Activated CD8-positive, alpha-beta memory T cell treated with anti-CD3 and anti-CD28 coated beads, Interleukin-2, amount 50 U/mL, for 48 hours (primary cell): ENCODE results near the gene RPTOR.
A peak's percentile ranks its signal among the peaks of the same experiment; 100 is the strongest.

Experiments
- DNase-seq: peaks from one replicate; pipeline ENCODE4 v3.0.0-alpha.2; 2020

RPTOR gene

DNA sequence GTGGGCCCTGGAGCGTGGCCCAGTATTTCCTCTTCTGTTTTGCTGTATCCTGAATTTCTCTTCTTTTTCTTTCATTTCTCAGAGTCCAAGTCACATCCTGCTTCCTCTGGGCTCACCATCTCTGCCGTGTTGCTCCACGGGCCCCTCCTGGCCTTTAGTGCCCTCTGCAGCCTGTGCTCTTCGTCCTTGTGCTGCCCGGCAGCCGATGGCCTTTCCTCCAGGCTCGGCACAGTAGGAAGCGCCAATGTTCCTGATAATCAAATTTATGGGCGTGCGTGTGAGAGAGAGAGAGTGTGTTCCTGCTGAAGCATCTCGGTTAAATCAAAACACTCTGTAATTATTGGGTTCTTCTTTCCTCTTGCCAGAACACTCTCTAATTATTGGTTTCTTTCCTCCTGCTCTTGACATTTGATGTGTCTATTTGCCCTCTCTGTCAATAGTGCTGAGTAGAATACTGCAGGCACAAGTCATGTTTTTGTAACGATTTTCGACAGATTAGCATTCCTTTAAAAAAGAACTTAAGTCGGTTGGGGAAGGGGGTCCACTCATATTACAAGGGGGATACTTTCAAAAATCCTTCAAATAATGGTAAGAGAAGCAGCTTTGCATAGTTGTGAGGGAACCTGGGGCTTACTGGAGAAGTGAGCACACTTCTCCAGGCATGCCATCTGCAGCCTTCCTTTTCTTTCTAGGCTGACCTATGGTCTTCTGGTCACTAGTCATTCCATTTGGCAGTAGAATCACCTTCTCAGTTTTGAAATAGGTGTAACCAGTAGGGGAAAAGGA is 126.6 kb downstream of the RPTOR start:
- DNase-seq, result no peak

DNA sequence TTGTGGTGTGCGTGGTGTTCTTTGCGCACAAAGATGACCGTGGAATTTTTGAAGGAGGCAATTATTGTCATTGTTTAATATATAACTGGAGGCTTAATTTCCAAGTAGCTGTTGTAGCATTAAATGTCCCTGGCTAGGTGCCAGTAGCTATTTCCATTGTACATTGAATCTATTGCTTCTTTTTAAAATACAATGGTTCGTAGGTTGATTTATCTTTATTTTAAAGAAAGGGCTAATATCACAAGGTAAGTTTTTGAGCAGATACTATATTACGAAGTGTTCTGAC is 127.1 kb downstream of the RPTOR start:
- no peak for DNase-seq

DNA sequence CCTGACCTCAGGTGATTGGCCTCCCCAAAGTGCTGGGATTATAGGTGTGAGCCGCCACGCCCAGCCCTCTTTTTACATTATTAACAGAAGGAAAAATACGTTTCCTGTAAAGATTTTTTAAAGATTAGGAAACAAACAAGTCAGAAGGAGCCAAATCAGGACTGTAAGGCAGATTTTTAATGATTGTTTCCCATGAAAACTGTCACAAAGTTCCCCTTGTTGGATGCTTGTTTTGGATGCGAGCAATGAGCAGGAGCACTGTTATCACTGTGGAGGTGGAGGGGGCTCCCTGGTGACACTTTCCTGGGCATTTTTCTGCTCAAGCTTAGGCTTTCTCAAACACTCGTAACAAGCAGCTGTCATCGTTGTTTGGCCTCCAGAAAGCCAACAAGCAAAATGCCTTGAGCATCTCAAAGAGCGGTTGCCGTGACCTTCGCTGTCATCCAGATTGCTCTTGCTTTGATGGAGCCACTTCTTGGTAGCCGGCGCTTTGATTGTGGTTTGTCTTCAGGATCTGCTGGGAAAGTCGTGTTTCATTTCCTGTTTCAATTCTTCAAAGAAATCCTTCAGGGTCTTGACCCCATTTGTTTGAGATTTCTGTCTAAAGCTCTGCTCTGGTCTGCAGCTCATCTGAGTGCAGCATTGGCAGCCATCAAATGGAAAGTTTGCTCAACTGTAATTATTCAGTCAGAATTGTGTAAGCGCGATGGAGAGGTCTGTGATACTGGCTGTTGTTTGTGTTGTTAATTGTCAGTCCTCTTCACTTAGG is 128.7 kb downstream of the RPTOR start:
- no peak for DNase-seq

DNA sequence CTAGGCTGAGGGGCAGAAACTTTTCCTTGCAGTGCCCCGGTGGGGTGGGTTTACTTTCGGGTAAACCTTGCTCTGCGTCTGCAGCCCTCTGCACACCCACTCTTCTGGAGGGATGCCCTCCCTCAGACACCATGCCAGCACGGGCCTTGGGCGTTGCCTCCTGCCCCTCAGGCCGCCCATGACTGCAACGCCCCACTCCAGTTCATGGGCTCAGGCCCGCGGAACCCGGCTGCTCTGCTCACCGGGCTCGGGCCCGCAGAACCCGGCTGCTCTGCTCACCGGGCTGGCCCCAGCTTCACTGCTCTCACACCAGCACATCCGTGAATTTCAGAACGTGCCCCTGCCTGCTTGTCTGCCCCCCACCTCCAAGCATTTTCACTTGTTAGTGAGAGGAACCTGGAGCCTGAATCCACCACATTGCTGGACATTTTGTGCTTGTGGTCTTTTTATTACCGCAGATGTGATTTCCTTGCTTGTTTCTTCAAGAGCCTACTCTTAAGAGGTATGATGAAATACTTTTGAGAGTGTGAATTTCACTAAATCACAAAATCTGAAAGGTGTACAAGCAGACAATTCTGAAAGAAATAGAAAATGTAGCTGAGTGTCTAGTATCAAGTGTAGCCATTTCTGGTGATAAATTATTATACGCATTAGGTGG is 130.9 kb downstream of the RPTOR start:
- no peak for DNase-seq

DNA sequence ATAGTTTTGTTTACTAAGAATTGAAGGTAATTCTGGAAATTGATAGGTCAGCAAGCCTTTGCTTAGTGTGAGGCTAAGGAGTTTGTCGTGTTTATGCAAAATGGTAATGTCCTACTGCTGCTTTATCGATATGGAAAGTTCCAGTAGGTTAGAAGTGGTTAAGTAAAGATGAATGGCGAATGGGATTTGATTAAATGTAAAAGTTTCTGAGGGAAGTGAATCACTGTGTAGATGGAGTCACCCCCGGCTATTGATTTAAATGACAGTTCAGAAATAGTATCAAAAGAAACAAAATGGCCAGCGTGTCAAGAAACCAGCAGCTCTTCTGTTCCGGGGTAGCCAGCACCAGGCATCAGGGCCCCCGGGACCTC is 131.4 kb downstream of the RPTOR start:
- no peak for DNase-seq

DNA sequence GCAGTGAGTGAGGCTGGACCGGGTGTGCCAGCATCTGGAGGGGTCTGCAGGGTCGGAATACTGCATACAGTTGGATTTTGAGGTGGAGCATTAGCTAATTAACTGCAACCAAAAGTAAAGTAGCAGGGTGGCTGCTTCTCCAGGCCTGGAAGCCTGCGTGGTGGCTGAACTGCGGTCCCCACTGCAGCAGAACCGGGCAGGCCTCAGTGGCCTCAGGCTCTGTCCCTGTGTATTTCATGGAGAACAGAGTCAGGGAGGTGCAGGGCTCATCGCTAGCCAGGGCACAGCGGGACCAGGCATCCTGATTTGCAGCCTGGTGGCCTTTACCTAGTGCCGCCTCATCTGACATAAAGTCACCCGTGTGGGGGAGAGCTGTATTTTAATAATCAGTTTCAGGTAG is 131.9 kb downstream of the RPTOR start:
- DNase-seq, result no peak

DNA sequence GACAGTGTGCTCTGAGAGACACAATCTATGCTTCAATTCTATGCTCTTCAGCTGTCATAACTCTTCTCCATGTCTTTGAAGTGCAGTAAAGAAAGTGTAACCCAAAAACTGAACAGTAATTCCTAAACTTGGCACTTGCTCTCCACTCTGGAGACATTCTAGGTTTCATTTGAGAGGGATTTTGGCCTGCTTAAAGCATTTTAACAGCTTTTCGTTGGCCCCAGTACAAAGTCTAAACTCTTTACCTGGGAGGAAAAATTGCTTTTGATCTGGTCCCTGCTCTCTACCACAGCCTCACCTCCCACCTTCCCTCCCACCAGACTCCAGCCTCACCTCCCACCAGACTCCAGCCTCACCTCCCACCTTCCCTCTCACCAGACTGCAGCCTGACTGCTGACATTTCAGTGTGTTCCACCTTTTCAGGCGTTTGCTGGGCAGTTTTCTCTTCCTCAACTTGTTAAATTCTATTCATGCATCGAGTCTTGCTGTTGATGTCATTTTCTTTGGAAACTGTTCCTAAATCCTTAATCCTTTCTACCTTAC is 132.6 kb downstream of the RPTOR start:
- DNase-seq, result no peak

DNA sequence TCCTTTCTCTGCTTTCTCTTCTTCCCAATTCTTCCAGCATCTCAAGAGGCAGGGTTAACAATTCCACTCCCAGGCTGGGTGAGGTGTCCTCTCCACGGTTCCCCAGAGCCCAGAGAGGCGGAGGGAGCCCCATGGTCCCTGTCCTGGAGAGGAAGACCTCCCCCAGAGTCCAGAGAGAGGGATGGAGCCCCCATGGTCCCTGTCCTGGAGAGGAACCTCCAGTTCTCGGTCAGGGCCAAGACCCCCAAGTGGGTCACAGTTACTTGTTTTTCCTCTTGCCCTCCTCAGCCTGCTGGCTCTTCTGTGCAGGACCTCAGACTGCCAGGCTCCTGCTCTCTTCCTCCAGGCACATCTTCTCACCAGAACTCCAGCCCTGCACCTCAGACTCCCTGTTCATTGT is 135.2 kb downstream of the RPTOR start:
- DNase-seq, result no peak

DNA sequence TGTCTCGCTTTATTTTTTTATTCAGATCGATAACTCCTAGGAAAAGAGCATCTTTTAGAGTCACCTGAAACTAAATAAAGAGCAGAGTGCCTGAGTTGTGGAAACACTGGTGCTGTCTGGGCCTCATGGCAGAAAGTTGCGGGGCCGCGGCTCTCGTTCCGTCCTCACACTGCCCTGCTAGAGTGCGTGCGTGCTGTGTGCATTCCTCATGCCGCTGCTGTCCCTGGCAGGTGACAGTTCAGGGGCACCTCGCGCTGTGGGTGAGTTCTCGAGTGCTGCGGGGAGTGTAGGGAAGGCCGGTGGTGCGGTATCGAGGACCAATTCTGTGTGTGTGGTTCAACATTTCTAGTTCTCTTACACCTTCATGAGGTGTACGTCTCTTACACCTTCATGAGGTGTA is 136.6 kb downstream of the RPTOR start:
- no peak for DNase-seq

DNA sequence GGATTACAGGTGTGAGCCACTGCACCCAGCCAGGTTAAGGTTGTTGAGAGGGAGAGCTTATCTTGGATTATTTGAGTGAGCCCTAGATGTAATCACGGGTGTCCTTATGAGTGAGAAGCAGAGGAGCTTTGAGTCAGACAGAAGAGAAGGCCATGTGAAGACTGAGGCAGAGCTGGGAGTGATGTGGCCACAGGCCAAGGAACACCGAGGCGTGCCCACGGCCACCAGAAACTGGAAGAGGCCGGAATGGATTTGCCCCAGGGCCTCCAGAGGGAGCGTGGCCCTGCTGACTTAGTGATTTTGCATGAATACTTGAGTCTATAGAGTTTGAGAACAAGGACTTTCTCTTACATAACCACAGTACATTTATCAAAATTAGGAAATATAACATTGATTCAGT is 137.7 kb downstream of the RPTOR start:
- no peak for DNase-seq

DNA sequence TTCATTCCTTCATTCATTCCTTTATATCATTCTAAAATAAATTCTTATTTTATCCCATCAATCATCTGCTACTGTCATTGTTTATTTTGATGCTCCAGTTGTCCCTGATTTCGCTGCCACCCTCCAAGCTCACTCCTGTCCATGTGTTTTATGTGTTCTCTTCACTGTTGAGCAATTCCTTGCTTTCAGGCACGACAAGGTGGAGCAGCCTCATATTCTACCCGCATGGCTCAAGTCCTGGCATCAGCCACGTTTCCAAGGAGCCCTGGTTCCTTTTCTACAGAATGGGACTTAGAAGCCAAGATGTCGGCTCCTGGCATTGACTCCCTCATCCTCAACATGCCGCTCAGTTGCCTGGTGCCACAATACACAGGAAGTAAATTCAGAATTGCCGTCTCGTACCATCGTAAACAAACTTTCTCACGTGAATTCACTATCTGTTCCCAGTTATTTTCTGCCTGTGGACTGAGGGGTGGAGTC is 139.0 kb downstream of the RPTOR start:
- no peak for DNase-seq

DNA sequence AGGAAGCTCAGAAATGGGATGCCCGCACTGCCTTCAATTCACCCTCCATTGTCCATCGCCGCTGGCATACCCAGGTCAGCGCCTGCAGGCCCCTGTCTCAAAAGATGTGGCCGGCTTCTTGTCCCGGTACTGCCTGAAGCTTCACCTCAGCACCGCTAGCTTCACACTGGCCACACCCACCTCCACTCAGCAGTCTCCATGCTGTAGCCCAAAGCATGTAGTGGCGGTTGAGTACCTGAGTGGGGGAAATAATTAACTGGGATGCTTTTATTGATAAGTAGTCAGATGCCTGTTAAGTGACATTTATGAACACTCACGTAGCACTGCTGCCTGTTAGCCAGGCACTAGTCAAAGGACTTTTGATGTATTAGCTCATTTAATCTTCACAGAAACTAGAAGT is 143.2 kb downstream of the RPTOR start:
- DNase-seq, result no peak

DNA sequence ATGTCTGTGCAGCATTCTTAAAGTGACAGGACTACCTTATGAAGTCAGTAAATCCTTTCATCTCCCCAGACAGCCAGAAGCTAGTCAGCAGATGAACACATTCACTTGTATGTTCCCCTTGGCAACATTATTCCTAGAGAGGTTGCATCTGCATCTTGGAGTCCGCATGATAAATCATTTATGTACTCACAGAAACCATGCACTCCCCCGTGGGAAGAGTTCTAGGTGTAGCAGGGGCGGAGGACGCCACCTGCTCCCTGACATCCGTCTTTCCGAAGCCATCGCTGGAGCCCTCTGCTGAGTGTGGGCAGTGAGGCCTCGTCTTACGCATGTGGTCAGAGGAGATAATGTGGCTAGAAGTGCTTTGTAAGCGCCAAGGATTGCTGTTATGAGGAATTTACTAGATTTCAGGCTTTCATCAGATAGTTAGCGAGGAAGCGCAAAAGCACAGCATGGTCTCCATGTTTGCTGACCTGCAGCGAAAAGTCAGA is 144.5 kb downstream of the RPTOR start:
- no peak for DNase-seq

DNA sequence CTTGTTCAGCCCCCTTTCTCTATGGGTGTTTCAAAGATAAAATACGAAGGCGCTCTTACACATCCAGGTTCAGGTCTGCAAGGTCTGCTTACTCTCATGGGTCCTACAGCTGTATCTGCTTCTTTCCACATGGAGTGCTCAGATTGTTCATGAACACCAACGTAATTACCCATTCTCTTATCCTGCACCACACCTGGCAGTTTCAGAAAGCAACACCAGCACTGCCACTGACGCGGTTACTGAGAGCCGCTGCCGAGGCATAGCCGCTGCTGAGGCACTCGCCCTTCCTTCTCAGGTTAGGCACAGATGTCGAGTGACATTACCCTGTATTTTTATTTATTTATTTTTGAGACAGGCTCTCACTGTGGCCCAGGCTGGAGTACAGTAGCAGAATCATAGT is 147.1 kb downstream of the RPTOR start:
- DNase-seq, result no peak

DNA sequence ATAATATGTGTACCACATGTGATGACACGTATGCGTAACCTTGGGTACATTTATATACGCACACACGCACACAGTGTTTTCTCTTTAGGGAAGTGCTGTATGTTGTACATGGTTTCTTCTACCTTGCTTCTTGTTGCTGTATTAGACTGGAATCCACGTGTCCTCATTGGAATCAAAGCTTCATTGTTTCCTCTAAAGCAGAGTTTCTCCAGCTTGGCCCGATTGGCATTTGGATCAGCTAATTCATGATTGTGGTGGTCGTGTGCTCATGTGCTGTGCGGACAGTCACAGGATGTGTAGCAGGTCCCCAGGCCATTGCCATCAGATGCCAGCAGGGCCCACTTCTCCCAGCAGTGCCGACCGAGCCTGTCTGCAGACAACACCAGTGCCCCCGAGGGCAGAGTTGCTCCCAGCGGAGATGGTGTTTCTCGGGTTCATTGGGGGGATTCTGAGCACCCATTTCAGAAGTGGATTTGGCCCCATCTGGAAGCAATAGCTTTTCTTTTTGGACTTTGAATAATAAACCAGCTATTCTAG is 148.4 kb downstream of the RPTOR start:
- no peak for DNase-seq

DNA sequence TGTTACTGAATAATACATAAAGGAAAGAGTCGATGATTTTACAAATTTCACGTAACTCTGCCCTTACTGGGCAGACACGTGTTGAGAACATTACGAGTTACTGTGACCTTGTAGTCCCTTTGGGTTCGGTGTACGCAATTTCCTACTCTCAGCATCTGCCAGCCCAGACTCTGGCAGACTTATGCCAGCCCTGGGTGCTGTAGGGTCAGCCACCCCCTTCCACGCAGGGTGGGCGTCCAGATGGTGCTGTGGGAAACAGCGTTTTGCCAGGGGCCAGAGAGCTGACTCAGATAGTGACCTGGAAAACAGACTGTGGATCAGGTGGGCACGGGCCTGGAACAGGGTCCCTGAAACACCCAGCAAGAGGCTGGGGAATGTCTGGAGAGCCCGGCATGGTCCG is 148.9 kb downstream of the RPTOR start:
- DNase-seq, result peak; percentile 46

DNA sequence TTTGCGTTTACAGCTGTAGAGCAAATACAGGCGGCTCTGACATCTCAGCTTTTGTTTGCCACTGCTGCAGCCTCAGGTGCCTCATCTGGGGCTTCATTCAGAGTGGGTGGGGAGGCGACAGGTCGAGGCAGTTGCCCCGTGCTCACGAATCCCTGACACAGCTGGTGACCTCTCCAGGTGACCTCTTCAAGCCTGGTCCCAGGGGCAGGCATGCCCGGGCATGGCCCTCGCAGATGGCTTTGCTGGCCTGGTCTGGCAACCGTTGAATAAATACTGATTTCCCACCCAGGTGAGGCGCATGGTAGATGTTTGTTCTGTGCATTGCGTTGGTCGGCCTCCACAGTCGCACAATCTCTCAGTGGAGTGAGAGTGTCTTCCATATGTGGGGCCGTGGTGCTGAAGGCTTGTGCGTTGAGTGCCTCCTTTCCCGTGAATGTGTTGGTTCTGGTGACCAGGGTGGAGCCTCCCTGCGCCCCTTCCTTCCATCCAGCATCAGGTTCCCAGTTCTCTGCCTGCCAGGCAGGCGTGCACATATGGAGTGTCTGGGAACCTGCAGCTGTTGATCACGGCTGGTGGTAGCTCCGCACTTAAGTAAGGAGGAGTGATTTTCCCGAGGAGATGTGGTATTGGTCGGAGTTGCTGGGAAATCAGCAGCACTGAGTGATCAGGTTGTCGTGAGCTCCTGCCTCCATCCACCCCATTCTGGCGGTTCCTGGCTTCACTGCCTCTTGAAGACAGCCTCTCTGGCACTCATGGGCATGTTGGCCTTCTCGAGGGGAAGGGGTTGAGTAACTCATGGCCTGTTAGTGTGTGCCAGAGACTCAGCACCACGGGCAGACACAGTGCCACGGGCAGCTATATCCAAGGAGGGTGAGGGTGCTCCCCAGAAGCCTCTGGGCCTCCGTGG is 149.7 kb downstream of the RPTOR start:
- DNase-seq, result peak; percentile 43

DNA sequence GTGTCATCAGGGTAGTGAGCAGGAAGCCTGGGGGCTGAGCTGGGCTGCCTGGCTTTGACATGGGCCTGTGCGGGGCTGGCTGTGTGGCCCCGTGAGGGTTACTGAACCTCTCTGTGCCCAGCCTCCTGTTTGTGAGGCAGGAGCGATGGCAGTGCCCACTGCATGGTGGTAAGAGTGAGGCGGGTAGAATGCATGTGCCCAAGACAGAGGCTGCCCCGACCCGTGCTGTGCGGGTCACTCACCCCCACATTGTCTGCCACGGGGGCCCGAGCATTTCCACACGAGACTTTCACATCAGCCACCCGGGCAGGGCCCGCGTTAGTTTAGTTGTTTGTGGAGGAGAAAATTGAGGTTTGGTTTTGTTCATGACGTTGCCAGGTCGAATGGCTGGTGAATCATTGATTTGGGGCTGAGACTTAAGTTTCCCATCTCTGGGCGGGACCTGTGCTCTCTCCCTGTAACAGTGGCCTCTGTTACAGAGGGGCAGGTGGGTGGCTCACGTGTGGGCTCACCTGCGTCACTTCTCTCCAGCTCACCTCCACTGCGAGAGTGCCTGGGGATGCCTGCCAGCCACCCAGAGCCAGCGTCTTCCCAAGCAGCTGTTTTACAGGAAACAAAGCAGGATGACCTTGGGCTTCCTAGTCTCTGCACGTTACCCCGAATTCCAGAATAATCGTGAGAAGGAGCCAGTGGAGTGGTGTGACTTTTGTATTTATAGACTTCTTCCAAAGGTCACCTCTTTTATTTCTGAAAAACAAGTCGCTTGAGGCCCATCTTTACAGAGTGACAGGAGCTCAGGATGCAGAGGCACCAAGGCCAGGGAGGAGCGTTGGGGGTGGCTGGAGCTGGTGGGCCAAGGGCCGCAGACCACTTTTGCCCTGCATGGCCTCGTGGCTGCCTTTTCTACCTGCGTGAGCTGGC is 150.6 kb downstream of the RPTOR start:
- peak; percentile 53 for DNase-seq

DNA sequence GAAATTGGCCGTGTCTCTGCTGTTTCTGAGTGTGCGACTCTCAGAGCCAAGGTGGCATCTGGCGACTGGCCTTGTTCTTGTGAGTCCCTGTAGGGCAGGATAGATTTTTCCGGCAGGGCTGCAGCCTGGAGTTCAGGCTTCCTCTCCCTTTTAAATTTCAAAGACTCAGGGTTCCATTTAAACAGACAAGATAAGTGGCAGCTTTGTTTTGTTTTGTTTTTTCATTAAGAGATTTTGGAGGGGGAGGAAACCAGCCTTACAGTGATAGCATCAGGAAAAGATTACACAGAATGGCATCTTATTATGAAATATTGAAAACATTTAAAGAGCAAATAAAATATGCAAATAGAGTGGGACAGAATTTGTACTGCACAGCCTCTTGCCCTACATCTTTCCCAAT is 151.3 kb downstream of the RPTOR start:
- DNase-seq, result no peak

DNA sequence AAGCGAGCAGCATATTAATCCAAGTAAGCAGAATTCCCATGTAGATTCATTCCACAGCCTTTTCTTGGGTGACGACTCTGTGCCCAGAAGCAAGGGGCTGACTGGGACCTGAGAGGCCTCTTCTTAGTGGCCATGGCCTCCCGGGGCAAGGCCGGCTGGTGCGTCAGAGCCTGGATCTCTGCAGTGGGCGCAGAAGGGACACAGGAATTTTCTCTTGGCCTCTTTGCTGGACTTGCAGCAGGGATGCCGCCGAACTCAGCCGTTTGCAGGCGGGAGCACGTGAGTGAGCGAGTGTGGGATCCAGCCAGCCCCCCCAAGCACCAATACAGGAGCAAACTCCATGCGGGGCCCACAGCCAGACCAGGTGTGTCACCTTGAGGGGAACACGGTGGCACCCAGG is 151.8 kb downstream of the RPTOR start:
- peak; percentile 51 for DNase-seq

DNA sequence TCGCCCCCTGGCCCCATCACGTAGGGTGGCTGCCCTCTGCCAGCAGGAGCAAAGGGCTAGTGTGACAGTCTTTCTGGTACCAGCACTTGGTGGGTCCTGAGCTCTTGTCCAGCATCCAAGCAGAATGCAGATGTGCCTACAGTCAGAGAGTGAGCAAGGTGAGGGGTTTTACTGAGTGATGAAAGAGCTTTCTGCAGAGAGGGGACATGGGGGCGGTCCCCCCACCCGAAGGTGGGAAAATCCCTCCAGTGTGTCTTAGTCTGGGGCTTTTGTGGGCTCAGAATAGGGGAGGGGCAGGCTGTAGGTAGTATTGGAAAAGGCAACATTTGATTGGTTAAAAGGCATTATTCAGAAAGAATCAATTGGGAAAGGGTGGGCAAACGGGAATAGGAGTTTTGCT is 152.3 kb downstream of the RPTOR start:
- DNase-seq, result no peak
